ENCODE measurements around the gene CNTN5.

The CNTN5 gene

GRCh38 chr11:99443276-99443675, 422.5 kb downstream of the CNTN5 start:
- no peak for TF ChIP-seq ZNF565 (CRISPR knock-in tag; conservative IDR thresholded peaks at IDR 0.05; ENCODE audit: low read depth)
- no peak for TF ChIP-seq ZNF8 (CRISPR knock-in tag; IDR thresholded peaks at IDR 0.05)
- no peak for TF ChIP-seq OSR1 (CRISPR knock-in tag; IDR thresholded peaks at IDR 0.05)
- no peak for TF ChIP-seq TCF4 (CRISPR knock-in tag; IDR thresholded peaks at IDR 0.05; ENCODE audit: borderline replicate concordance)
- TF ChIP-seq ZFP3 (CRISPR knock-in tag; IDR thresholded peaks at IDR 0.05) = no peak
- TF ChIP-seq ISL1 (CRISPR knock-in tag; IDR thresholded peaks at IDR 0.05) = no peak
- no peak for ATAC-seq

GRCh38 chr11:99446400-99446799, 425.7 kb downstream of the CNTN5 start:
- no peak for TF ChIP-seq ZFP3 (CRISPR knock-in tag; IDR thresholded peaks at IDR 0.05)
- TF ChIP-seq ESRRG (CRISPR knock-in tag; IDR thresholded peaks at IDR 0.05) = no peak
- TF ChIP-seq ZNF565 (CRISPR knock-in tag; conservative IDR thresholded peaks at IDR 0.05; ENCODE audit: low read depth) = no peak
- TF ChIP-seq TCF4 (CRISPR knock-in tag; IDR thresholded peaks at IDR 0.05; ENCODE audit: borderline replicate concordance) = no peak
- no peak for TF ChIP-seq ISL1 (CRISPR knock-in tag; IDR thresholded peaks at IDR 0.05)
- ATAC-seq = no peak

GRCh38 chr11:99449345-99449744, 428.6 kb downstream of the CNTN5 start:
- TF ChIP-seq ARNTL (CRISPR knock-in tag; IDR thresholded peaks at IDR 0.05; ENCODE audit: borderline replicate concordance, low read depth) = no peak
- no peak for TF ChIP-seq ZFP3 (CRISPR knock-in tag; IDR thresholded peaks at IDR 0.05)
- no peak for TF ChIP-seq ZNF8 (CRISPR knock-in tag; IDR thresholded peaks at IDR 0.05)
- TF ChIP-seq OSR1 (CRISPR knock-in tag; IDR thresholded peaks at IDR 0.05) = no peak
- TF ChIP-seq ZNF70 (CRISPR knock-in tag; IDR thresholded peaks at IDR 0.05) = no peak
- ATAC-seq = no peak

- no peak for TF ChIP-seq TCF4 (CRISPR knock-in tag; IDR thresholded peaks at IDR 0.05; ENCODE audit: borderline replicate concordance)
- no peak for TF ChIP-seq CREB5 (CRISPR knock-in tag; IDR thresholded peaks at IDR 0.05; ENCODE audit: low read depth)
- no peak for TF ChIP-seq ISL1 (CRISPR knock-in tag; IDR thresholded peaks at IDR 0.05)
- TF ChIP-seq ZC3H10 (CRISPR knock-in tag; IDR thresholded peaks at IDR 0.05) = no peak
- TF ChIP-seq SNAI2 (CRISPR knock-in tag; IDR thresholded peaks at IDR 0.05) = no peak
- TF ChIP-seq ESRRG (CRISPR knock-in tag; IDR thresholded peaks at IDR 0.05) = no peak
- TF ChIP-seq ZFP3 (CRISPR knock-in tag; IDR thresholded peaks at IDR 0.05) = no peak
- no peak for TF ChIP-seq POU6F1 (CRISPR knock-in tag; IDR thresholded peaks at IDR 0.05; ENCODE audit: borderline replicate concordance, low read depth)
- no peak for TF ChIP-seq ZNF565 (CRISPR knock-in tag; conservative IDR thresholded peaks at IDR 0.05; ENCODE audit: low read depth)
- no peak for ATAC-seq
Observed at GRCh38 chr11:99452075-99452474, 431.3 kb downstream of the CNTN5 start.

- no peak for ATAC-seq
- TF ChIP-seq SNAI2 (CRISPR knock-in tag; IDR thresholded peaks at IDR 0.05) (no peak), TSHZ2 (CRISPR knock-in tag; IDR thresholded peaks at IDR 0.05) (no peak)
Observed at GRCh38 chr11:99461913-99462312, 441.2 kb downstream of the CNTN5 start.

GRCh38 chr11:99464985-99465384, 444.2 kb downstream of the CNTN5 start:
- TF ChIP-seq ZNF70 (CRISPR knock-in tag; IDR thresholded peaks at IDR 0.05) = no peak
- no peak for TF ChIP-seq POU6F1 (CRISPR knock-in tag; IDR thresholded peaks at IDR 0.05; ENCODE audit: borderline replicate concordance, low read depth)
- TF ChIP-seq GLIS3 (CRISPR knock-in tag; IDR thresholded peaks at IDR 0.05) = no peak
- no peak for TF ChIP-seq ISL1 (CRISPR knock-in tag; IDR thresholded peaks at IDR 0.05)
- TF ChIP-seq TSHZ2 (CRISPR knock-in tag; IDR thresholded peaks at IDR 0.05) = no peak
- TF ChIP-seq RARB (CRISPR knock-in tag; IDR thresholded peaks at IDR 0.05) = no peak
- TF ChIP-seq ZFP30 (CRISPR knock-in tag; IDR thresholded peaks at IDR 0.05) = no peak
- no peak for TF ChIP-seq ESRRG (CRISPR knock-in tag; IDR thresholded peaks at IDR 0.05)
- TF ChIP-seq ARNTL (CRISPR knock-in tag; IDR thresholded peaks at IDR 0.05; ENCODE audit: borderline replicate concordance, low read depth) = no peak
- TF ChIP-seq CSRNP3 (CRISPR knock-in tag; IDR thresholded peaks at IDR 0.05) = no peak
- no peak for TF ChIP-seq OSR1 (CRISPR knock-in tag; IDR thresholded peaks at IDR 0.05)
- no peak for ATAC-seq

Measured in SK-N-SH treated with all-trans-retinoic acid at 6 μM for 48 hours (cell line).